SU-DHL-6 (cell line): ENCODE data around the gene FAM107B.

ENCODE experiments used
- CTCF ChIP-seq: fragments of 200-600 bp; sonication (generic); IDR thresholded peaks from one replicate; pipeline ENCODE4 v1.5.1; 2017; ENCODE audit warnings: antibody characterized with exemption, mild to moderate bottlenecking, low read length, moderate library complexity; ENCODE audit not compliant: insufficient read depth, poor library complexity, severe bottlenecking
- EZH2phosphoT487 ChIP-seq: fragments of 200-600 bp; sonication (generic), shearing (Covaris generic); conservative IDR thresholded peaks from 2 replicates; pipeline ENCODE4 v1.6.1; 2018; ENCODE audit warnings: mild to moderate bottlenecking, antibody characterized with exemption, low read length, moderate library complexity, mixed read lengths

- TF ChIP-seq CTCF (no peak), EZH2phosphoT487 (no peak)
Observed at GRCh38 chr10:14565199-14565598, 209.5 kb downstream of the FAM107B start.
